Activated CD8-positive, alpha-beta memory T cell treated with anti-CD3 and anti-CD28 coated beads, Interleukin-2, amount 50 U/mL, for 4 hours (primary cell): Measurements from ENCODE around the gene RBM10.

Experiments
- DNase-seq: peaks from one replicate; pipeline ENCODE4 v3.0.0-alpha.2; 2020

RBM10 gene

GRCh38 chrX:47151435-47151834, 6.4 kb downstream of the RBM10 start:
- no peak for DNase-seq

GRCh38 chrX:47156611-47157520, 11.8 kb downstream of the RBM10 start:
- DNase-seq: no peak

GRCh38 chrX:47158131-47158530, 13.1 kb downstream of the RBM10 start:
- DNase-seq: no peak

- no peak for DNase-seq
Observed at GRCh38 chrX:47158781-47159180, 13.8 kb downstream of the RBM10 start.

- DNase-seq: no peak
Observed at GRCh38 chrX:47160781-47161180, 15.8 kb downstream of the RBM10 start.

- no peak for DNase-seq
Observed at GRCh38 chrX:47162927-47163583, 18.0 kb downstream of the RBM10 start.

- DNase-seq: no peak
Observed at GRCh38 chrX:47164420-47164819, 19.4 kb downstream of the RBM10 start.

GRCh38 chrX:47166126-47166525, 21.1 kb downstream of the RBM10 start:
- DNase-seq: no peak

- DNase-seq: no peak
Observed at GRCh38 chrX:47168495-47169073, 23.6 kb downstream of the RBM10 start.

GRCh38 chrX:47169273-47169672, 24.3 kb downstream of the RBM10 start:
- no peak for DNase-seq

GRCh38 chrX:47169726-47170515, 24.9 kb downstream of the RBM10 start:
- no peak for DNase-seq

- DNase-seq: no peak
Observed at GRCh38 chrX:47170861-47171692, 26.1 kb downstream of the RBM10 start.

- DNase-seq: no peak
Observed at GRCh38 chrX:47171996-47172395, 27.0 kb downstream of the RBM10 start.

GRCh38 chrX:47172549-47172948, 27.5 kb downstream of the RBM10 start:
- no peak for DNase-seq

GRCh38 chrX:47172971-47173792, 28.2 kb downstream of the RBM10 start:
- DNase-seq: no peak

- DNase-seq: no peak
Observed at GRCh38 chrX:47174376-47174775, 29.4 kb downstream of the RBM10 start.

- DNase-seq: no peak
Observed at GRCh38 chrX:47174846-47175587, 30.0 kb downstream of the RBM10 start.

- DNase-seq: no peak
Observed at GRCh38 chrX:47175588-47175980, 30.6 kb downstream of the RBM10 start.

- DNase-seq: no peak
Observed at GRCh38 chrX:47176101-47176740, 31.2 kb downstream of the RBM10 start.

GRCh38 chrX:47177079-47177478, 32.1 kb downstream of the RBM10 start:
- no peak for DNase-seq
